NCI-H1092 treated with DMSO at 0.1 percent for 48 hours (cell line): ENCODE results near the gene TFIP11.

Experiments
- DNase-seq: peaks from one replicate; lab custom pipeline; 2025; lab: John Stamatoyannopoulos, UW

TFIP11 gene

GRCh38 chr22:26479043-26479791 is 33.1 kb downstream of the TFIP11 start:
- peak; percentile 71 for DNase-seq

GRCh38 chr22:26477341-26477731 is 34.9 kb downstream of the TFIP11 start:
- no peak for DNase-seq

DNA sequence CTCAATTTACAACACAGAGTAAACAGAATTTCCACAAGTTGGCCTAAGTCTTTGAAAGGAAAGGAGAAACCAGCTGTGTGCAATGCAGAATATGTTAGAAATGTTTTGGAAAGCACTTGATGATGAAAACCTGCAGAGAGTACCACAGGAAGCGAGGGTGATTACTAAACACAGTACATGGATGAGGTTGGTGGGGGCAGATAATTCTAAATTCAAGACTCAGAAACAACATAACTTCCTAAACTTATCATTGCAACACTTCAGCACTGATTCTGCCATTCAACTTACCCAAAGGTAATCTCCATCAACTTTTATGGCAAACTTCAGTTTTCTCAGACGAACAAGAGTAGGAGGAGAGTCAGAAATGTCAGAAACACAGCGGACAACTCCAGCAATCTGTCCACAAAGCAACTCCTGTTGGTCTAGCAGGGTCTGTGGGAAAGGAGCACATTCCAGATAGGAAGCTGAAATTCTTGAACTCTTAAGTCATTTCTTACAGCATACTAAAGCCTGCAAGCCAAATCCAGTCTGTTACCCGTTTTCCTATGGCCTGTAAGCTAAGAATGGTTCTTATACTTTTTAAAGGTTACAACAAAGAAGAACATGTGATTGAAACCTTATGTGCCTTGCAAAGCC is 35.5 kb downstream of the TFIP11 start:
- no peak for DNase-seq

DNA sequence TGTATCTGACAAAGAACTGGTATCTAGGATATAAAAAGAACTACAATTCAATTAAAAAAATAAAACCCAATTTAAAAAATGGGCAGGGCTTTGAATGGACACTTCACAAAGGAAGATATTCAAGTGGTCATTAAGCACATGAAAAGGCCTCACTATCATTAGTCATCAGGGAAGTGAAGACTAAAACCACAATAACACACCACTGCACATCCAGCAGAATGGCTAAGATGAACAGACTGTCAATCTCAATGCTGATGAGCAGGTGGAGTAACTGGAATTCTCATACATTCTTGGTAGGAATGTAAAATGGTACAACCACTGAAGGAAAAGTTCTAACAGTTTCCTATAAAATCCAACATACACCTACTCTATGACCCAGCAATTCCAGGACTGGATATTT is 37.6 kb downstream of the TFIP11 start:
- DNase-seq, result no peak

DNA sequence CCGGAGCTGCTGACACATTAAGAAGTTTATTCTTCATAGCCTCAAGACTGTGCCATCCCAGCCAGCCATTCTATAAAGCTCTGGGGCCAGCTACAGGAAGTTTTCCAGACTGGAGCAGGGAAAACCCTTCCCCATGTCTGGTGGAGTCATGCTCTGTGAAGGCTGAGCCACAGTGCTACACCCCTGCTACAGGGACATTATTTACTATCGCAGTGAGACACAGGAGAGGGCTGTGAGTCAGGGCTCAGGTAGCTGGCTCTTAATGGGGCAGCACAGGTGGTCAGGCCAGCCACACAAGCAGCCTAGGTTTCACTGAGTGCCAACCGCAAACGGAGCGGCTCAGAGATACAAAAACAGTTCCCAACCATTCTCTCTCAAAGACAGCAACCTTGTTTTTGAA is 40.8 kb downstream of the TFIP11 start:
- no peak for DNase-seq

DNA sequence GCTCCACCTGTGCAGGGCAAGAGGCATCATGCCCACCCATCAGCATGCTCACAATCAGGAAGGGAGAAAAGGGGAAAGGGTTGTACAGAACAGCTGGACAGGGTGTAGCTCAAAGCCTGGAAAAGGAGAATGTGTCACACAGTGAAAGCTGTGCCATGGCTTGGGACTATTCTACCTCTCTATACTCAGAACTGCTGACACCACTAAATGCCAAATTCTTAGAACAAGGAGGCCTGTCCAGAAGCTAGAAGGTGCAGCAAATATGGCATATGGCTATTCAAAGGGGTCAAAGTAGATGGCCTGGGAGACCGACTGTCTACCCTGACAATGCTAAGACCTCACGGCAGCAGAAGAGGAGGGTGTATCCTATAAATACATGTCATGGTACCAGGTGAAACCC is 41.5 kb downstream of the TFIP11 start:
- no peak for DNase-seq

GRCh38 chr22:26466196-26466595 is 46.1 kb downstream of the TFIP11 start:
- no peak for DNase-seq

DNA sequence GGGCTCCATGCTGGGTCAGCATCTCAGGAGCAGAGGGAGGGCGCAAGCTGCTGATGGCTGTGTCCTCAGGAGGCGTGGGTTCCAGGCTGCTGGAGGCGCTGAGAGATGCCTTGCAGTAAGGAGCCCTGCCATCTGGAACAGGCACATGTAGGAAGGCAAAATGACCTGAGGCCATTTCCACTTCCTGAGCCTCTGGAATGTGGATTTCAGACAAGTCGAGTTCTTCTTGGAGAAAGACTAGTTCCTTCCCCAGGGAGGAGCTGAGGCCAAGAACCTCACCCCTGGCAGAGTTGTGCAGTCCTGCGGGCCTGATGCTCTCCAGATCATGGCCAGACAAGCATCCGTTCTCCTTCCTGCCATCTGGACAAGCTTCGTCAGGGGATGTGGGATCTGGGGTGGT is 48.0 kb downstream of the TFIP11 start:
- no peak for DNase-seq

GRCh38 chr22:26463688-26464087 is 48.6 kb downstream of the TFIP11 start:
- DNase-seq, result no peak

DNA sequence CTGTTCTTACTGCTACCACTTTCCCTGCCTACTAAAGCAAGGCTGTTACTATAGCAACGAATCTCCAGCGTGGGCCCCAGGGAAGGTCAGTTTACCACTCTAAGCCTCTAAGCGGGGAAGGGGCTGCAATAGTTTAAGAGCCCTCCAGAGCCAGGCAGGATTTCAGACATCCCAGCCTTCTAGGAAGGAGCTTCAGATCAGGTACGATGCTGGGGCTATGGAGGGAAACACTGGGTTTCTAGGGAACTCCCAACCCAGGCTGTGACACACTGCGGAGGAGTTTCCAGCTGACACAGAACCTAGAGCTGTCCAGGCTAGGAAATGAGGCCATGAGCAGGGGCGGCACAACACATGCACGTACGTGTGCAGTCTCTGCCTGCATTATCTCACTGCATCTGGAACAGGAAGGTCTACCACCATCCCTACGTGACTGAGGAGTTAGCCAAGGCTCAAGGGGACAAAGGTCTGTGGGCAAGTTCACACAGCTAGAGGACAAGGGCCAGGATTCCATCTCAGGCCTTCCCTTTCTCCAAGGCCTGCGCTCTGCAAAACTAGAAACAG is 49.1 kb downstream of the TFIP11 start:
- no peak for DNase-seq

DNA sequence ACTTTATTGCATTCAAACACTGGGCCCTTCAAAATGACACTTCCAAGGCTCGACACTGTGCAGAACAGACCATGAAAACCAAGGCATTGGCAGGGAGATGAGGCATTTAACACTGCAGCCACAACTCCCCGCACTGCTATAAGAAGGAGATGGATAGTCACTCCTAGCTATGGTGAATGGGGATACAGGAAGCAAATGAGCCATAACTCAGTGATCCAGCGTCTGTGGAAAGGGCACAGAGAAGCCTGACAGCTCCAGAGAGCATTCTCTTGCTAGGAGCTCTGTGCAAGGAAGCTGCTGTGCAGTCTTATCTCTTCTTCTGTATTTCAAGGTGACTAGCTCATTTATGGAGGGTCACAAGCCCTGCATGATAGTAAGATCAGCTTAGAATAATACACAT is 49.6 kb downstream of the TFIP11 start:
- DNase-seq, result no peak

- DNase-seq, result no peak
These were observed 50.2 kb downstream of the TFIP11 start for GRCh38 chr22:26462051-26462450.

DNA sequence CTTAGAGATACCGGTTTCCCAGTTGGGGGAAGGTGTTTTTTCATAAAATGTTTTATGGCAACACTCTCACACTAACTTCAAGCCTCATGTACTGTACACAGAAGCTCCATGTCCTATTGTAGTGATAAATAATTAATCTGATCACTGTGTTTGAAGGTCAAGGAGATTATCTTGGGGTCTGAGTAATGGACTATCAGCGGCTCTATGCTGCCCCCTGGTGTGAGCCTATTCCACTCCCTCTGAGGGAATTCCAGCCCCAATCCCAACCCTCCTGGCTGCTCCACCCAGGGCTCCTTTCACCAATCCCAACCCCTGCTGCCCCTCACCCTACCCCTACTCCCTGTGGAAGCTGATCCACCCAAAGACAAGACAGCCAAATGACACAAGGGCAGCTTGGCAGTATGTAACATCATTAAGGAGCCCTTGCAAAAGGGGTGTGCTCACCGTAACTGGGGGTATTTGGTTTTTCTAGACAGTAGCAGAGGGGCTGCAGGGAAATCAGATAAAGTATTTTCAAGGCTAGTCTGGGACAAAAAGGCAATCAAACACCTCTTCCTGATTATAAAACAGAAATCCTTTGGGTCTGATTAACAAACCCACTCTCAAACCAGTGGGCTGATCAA is 51.0 kb downstream of the TFIP11 start:
- peak; percentile 38 for DNase-seq

GRCh38 chr22:26460202-26460601 is 52.1 kb downstream of the TFIP11 start:
- DNase-seq, result no peak

DNA sequence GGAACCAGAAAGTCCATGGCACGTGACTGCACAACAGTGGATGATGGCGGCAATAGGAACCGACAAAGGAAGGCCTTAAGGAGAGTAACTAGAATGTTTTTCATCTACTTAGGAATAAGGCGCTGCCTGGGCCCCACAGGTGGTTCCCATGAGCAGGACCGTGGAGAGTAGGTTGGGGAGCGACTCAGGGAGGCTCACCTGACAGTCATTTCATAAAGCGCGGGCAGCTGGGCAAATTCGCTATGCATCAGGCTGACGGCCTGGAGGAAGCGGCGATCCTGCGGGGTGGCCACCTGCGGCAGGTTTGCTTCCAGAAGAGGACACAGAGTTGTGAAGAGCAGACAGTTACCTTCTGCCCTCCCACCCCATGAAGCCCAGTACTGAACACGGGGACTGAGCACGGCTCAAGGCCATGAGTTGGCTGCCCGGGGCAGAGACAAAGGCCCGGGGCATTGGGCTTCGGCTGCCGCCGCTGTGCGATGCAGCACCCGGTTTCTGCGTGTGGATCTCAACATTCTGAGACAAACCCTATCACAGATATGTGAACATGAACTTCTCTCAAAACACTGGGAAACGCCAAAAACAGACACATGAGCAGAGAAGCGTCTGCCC is 54.5 kb downstream of the TFIP11 start:
- DNase-seq, result no peak

DNA sequence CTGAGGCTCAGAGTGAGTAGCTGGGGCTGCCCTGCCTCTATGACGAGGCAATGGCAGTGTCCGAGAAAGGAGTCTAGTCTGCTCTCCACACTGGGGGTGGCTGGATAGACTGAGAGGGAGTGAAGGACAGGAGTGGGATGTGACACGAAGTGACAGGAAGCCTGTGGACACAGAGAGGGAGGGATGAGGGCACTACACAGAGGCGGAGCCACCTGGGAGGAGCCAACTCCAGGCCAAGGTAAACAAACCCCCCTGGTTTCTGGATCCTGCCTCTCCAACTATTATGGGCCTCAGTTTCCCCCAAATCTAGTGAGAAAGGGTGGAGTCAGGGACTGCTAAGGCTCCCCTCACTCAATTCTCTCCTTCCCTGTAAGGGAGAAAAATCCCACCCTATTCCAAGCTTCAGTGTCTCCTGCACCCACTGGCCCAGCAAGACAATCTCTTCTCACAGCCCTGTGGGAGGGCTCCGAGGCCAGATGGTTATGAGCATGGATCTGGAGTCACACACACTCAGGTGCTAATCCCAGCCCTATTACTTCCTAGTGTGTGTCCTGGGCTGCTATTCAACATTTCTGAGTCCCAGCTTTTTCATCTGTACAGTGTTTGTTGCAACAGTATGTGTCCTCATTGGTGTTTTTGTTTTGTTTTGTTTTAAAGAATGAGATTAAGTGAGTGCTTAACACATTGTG is 58.3 kb downstream of the TFIP11 start:
- no peak for DNase-seq

DNA sequence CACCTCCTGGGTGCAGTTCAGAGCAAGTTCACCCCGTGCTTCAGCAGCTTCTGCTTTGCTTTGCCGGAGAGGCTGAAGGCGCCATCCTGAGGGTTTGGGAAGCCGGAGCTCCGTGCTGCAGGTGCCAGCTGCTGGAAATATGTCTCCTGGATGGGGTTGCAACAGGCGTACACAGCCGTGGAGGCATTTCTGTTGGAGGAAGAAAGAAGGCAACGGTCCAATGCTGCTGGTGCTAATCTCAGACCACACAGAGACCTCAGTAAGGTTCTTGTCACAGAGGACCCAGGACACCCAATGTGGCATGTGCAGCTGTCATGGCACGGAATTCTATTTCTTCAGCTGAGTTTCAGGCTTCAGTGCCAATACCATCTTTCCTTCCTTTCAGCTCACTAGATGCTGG is 59.1 kb downstream of the TFIP11 start:
- no peak for DNase-seq

DNA sequence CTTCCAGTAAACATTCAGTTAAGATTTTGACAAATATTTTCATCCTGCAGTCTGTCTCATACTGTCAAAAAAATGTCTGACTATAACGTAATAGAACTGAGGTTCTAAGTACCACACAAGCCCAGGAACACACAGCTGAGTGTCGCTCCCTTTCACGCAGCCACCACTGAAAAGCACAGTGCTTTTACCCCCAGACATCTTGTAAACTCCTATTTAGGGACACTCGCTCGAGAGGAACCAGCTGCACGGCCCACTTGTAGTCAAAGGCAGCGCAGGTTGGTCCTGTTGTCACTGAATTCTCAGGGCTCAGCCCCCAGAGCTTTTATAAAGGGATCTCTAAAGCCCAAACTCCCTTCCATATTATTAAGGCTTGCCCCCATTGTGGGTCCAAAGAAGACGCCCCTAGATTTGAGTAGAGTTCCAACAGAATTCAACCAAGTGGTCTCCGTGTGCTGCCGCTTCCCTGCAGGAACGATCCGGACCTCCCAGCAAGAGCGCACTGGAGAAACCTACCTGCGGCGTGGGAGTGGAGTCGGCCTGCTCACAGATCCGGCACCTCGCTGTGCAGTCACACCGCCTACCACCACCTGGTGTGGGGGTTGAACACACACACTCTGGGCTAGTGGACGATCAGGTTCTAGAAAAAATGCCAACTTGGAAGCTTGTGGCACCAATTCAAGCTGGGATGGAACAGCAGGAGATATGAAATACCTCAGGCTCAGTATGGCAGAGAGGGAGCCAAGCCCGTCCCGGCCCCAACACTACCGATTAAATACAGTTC is 59.8 kb downstream of the TFIP11 start:
- DNase-seq, result no peak

- no peak for DNase-seq
These were observed 61.7 kb downstream of the TFIP11 start for GRCh38 chr22:26450453-26451185.

DNA sequence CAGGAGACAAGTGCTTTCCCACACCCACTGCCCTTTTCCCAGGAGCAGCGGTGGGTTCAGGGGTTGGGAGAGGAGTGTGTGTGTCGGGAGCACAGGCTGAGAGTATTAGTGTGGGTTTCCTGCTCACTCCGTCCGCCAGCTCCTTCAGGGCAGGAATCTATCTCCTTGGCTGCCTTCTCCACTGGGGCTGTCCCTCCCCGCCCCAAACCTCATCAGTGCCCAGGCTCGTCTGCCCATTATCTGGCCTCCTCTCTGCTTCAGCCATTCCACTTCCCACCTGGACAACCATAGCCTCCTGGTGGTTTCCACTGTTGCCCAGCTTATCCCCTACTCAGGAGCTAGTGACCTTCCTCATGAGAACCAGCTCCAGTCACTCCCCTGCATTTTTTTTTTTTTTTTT is 63.3 kb downstream of the TFIP11 start:
- no peak for DNase-seq

DNA sequence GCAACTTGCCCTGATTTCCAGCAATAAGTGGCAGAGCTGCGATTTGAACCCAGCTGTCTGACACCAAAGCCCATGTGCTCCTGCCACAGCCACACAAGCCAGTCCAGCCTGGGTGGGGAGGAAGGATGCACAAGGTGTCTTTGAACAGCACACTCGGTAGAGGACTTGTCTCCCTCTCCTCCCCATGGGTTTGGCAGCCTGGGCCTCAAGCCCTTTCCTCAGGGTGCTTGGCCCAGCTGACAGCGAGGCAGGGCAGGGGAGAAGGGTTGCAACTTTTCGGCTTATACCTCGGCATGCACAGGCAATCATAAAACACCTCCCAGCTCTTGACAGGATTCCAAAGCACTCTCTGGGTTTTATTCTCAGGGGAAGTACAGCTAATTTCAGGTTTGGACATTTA is 63.9 kb downstream of the TFIP11 start:
- DNase-seq, result no peak
